OCI-LY3 (cell line): Measurements from ENCODE around the gene EIF3K.

Experiments used
- H2AFZ ChIP-seq: fragments of 200-600, 300-600 bp; shearing (Covaris generic); 2 replicates; pipeline ENCODE4 v1.6.0; 2014; ENCODE audit warnings: antibody characterized with exemption, low read depth, low read length
- H3K27ac ChIP-seq: fragments of 200-600, 300-600 bp; sonication (generic); 2 replicates; pipeline ENCODE4 v1.5.1; 2014; ENCODE audit warnings: mild to moderate bottlenecking, low read length, moderate library complexity, mixed read lengths
- H3K27me3 ChIP-seq: fragments of 200-600, 300-600 bp; sonication (generic); 2 replicates; pipeline ENCODE4 v1.6.1; 2014; ENCODE audit warnings: low read depth, low read length, mixed read lengths
- H3K36me3 ChIP-seq: fragments of 200-600, 300-600 bp; sonication (generic); replicated peaks from 2 replicates; pipeline ENCODE3; 2014; ENCODE audit warnings: low read depth, low read length, mixed read lengths
- H3K4me1 ChIP-seq: fragments of 300-600, 200-600 bp; sonication (generic); 2 replicates; pipeline ENCODE4 v1.6.1; 2014; ENCODE audit warnings: low read length, mixed read lengths
- H3K4me2 ChIP-seq: fragments of 200-600, 300-600 bp; sonication (generic); 2 replicates; pipeline ENCODE4 v1.6.1; 2014; ENCODE audit warnings: low read length, mixed read lengths
- H3K4me3 ChIP-seq: fragments of 300-600, 200-600 bp; sonication (generic); 2 replicates; pipeline ENCODE4 v1.5.1; 2014; ENCODE audit warnings: antibody characterized with exemption, mild to moderate bottlenecking, low read length, moderate library complexity
- H3K79me2 ChIP-seq: fragments of 300-600, 200-600 bp; shearing (Covaris generic); 2 replicates; pipeline ENCODE4 v1.6.1; 2014; ENCODE audit warnings: mild to moderate bottlenecking, low read length, mixed read lengths
- H3K9ac ChIP-seq: fragments of 300-600, 200-600 bp; shearing (Covaris generic); 2 replicates; pipeline ENCODE4 v1.6.0; 2014; ENCODE audit warnings: mild to moderate bottlenecking, low read length, moderate library complexity
- H3K9me3 ChIP-seq: fragments of 200-600, 300-600 bp; shearing (Covaris generic); 2 replicates; pipeline ENCODE4 v1.6.1; 2014; ENCODE audit warnings: low read length, mixed read lengths; ENCODE audit not compliant: insufficient read depth
- H4K20me1 ChIP-seq: fragments of 200-600, 300-600 bp; sonication (generic); 2 replicates; pipeline ENCODE4 v1.6.1; 2016; ENCODE audit warnings: low read length, mixed read lengths; ENCODE audit not compliant: insufficient read depth
- CTCF ChIP-seq: fragments of 200-600, 300-600 bp; sonication (generic); IDR thresholded peaks from 2 replicates; pipeline ENCODE4 v1.5.1; 2014; ENCODE audit warnings: antibody characterized with exemption, low read length, low read depth
- EZH2phosphoT487 ChIP-seq: fragments of 200-600 bp; shearing (Covaris generic); IDR thresholded peaks from 2 replicates; pipeline ENCODE4 v1.6.1; 2018; ENCODE audit warnings: antibody characterized with exemption, mixed run types, low read depth

EIF3K gene

GRCh38 chr19:38658462-38659306, 39.7 kb downstream of the EIF3K start:
- Histone ChIP-seq H3K9me3 (no peaks in the 10 kb centered on the region), H2AFZ (no peak overlapping the region), H3K4me3 (no peak overlapping the region), H3K36me3 (peaks cover 53% of the 10 kb centered on the region), H3K79me2 (peaks cover 98% of the 10 kb centered on the region), H3K9ac (no peak overlapping the region), H3K27ac (no peak overlapping the region), H3K4me2 (no peak overlapping the region), H3K4me1 (peaks cover 48% of the 10 kb centered on the region), H4K20me1 (peaks cover 85% of the 10 kb centered on the region), H3K27me3 (no peaks in the 10 kb centered on the region)
- TF ChIP-seq EZH2phosphoT487 (no peak), CTCF (no peak)

GRCh38 chr19:38660724-38661123, 41.7 kb downstream of the EIF3K start:
- TF ChIP-seq CTCF = no peak
- TF ChIP-seq EZH2phosphoT487 = no peak
- H3K4me1 ChIP-seq = peaks cover 41% of the 10 kb centered on the region
- H4K20me1 ChIP-seq = peaks cover 90% of the 10 kb centered on the region
- H3K9ac ChIP-seq = no peak overlapping the region
- H3K79me2 ChIP-seq = peaks cover 98% of the 10 kb centered on the region
- no peak overlapping the region for H3K4me2 ChIP-seq
- H3K27ac ChIP-seq = no peak overlapping the region
- H3K9me3 ChIP-seq = no peaks in the 10 kb centered on the region
- no peak overlapping the region for H3K4me3 ChIP-seq
- H3K36me3 ChIP-seq = peaks cover 43% of the 10 kb centered on the region
- no peaks in the 10 kb centered on the region for H3K27me3 ChIP-seq
- H2AFZ ChIP-seq = no peak overlapping the region

- Histone ChIP-seq H3K4me3 (no peak overlapping the region), H3K9ac (no peak overlapping the region), H3K9me3 (no peaks in the 10 kb centered on the region), H3K4me2 (no peak overlapping the region), H2AFZ (no peak overlapping the region), H4K20me1 (peaks cover 90% of the 10 kb centered on the region), H3K4me1 (peaks cover 36% of the 10 kb centered on the region), H3K27me3 (no peaks in the 10 kb centered on the region), H3K36me3 (peaks cover 39% of the 10 kb centered on the region), H3K79me2 (peaks cover 98% of the 10 kb centered on the region), H3K27ac (no peak overlapping the region)
- TF ChIP-seq EZH2phosphoT487 (no peak), CTCF (no peak)
Measured at GRCh38 chr19:38661136-38661535, 42.1 kb downstream of the EIF3K start.

GRCh38 chr19:38661996-38662395, 43.0 kb downstream of the EIF3K start:
- Histone ChIP-seq H4K20me1 (peaks cover 90% of the 10 kb centered on the region), H3K4me2 (no peak overlapping the region), H3K36me3 (peaks cover 31% of the 10 kb centered on the region), H3K4me3 (no peak overlapping the region), H3K27ac (no peak overlapping the region), H3K27me3 (no peaks in the 10 kb centered on the region), H3K79me2 (peaks cover 98% of the 10 kb centered on the region), H3K9me3 (no peaks in the 10 kb centered on the region), H3K9ac (no peak overlapping the region), H3K4me1 (peaks cover 28% of the 10 kb centered on the region), H2AFZ (no peak overlapping the region)
- TF ChIP-seq EZH2phosphoT487 = no peak
